Naive thymus-derived CD8-positive, alpha-beta T cell (primary cell): ENCODE results near the gene MRPL10. TPM values are rescaled to one million over a fixed set of nuclear protein-coding genes. Genes with fewer than 3 reads are reported as not detected.

Experiments
- ATAC-seq, 2 donors: fragments of 150-1000 bp; cut with Tn5 transposase in 1 of 2; sonication (Bioruptor Pico), chemical (Tn5 transposase) in 1 of 2; 1 replicate in 1 of 2; 2 replicates in 1 of 2; pipeline ENCODE4 v1.10.0; 2021; ENCODE audit warnings: mild to moderate bottlenecking in 2 of 2, moderate library complexity in 2 of 2
- POLR2A ChIA-PET: fragments of 350-600 bp; sonication (Branson Sonifier 250); formaldehyde crosslinking; loops from one replicate; lab custom pipeline; 2021; ENCODE audit warnings: antibody characterized with exemption; lab: Charles Lee
- DNase-seq, 10 donors: peaks; one replicate each; pipeline versions ENCODE4 v3.0.0 to v3.0.0-alpha.2; 2020 to 2022
- H3K27ac Mint-ChIP-seq, 10 donors: one replicate each; pipeline ENCODE4 v1.8.0; 2020 to 2022; ENCODE audit warnings: mild to moderate bottlenecking in 10 of 10, mixed read lengths in 10 of 10, moderate library complexity in 4 of 10, inconsistent platforms in 1 of 10
- H3K27me3 Mint-ChIP-seq, 5 donors: one replicate each; pipeline ENCODE4 v1.8.0; 2021 to 2022; ENCODE audit warnings: mixed read lengths in 5 of 5
- H3K36me3 Mint-ChIP-seq, 3 donors: one replicate each; pipeline ENCODE4 v1.8.0; 2020 to 2022; ENCODE audit warnings: mixed read lengths in 3 of 3, mild to moderate bottlenecking in 2 of 3, inconsistent platforms in 1 of 3
- H3K4me1 Mint-ChIP-seq, 4 donors: one replicate each; pipeline ENCODE4 v1.8.0; 2021 to 2022; ENCODE audit warnings: mixed read lengths in 4 of 4
- H3K4me3 Mint-ChIP-seq, 10 donors: one replicate each; pipeline ENCODE4 v1.8.0; 2020 to 2022; ENCODE audit warnings: mild to moderate bottlenecking in 10 of 10, mixed read lengths in 10 of 10, moderate library complexity in 6 of 10, inconsistent platforms in 1 of 10
- H3K9me3 Mint-ChIP-seq, 9 donors: one replicate each; pipeline ENCODE4 v1.8.0; 2020 to 2022; ENCODE audit warnings: mixed read lengths in 9 of 9, mild to moderate bottlenecking in 3 of 9, inconsistent platforms in 1 of 9, moderate library complexity in 1 of 9
- polyA plus RNA-seq, 3 donors: library from polyadenylated mRNA; unstranded; fragments of 300-500 nt; fragmentation: Illumina TruSeq; gene quantifications; one replicate each; pipeline ENCODE4 v1.2.3, GENCODE V29; 2021
- total RNA-seq, 8 experiments: library from RNA in 2 of 8; stranded (reverse) in 2 of 8; gene quantifications; one replicate each; pipeline ENCODE4 v1.2.3 and lab custom pipeline; 2021 to 2026

Gene MRPL10
- total and polyA plus RNA-seq, 5 experiments from 2014 or later: 38.2 to 68.5 (median 38.3) TPM

DNA sequence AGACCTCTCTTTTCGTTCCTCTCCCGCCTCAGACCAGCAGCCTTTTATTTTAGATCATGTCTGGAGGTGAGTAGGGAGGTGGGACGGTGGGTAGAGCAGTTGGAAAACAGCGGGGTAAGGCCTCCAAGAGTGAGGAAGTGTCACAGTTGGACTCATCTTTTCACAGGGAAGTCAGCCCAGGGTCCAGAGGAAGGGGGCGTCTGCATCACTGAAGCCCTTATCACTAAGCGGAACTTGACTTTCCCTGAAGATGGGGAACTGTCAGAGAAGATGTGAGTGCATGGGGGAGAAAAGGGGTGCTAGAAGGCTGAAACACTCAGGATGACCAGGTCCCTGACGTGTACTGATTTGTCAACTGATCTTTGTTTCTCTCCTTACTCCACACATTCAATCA is 590 bp upstream of the MRPL10 start:
- Mint-ChIP-seq H3K4me1 (peaks cover 23 to 64% (median 54%) of the 10 kb centered on the region in 4 donors), H3K27me3 (no peaks in the 10 kb centered on the region), H3K27ac (peak overlapping the region; percentile 93 to 100 (median 96)), H3K36me3 (peaks cover 0 to 22% (median 0%) of the 10 kb centered on the region in 3 donors), H3K9me3 (no peaks in the 10 kb centered on the region), H3K4me3 (peak overlapping the region; percentile 92 to 99 (median 98))
- ATAC-seq (peak in 1 of 2 donors; percentile 6), DNase-seq (no peak)
- POLR2A ChIA-PET: interaction anchor here (0.6 to 3.3 kb wide), 15 partner anchors 8 to 546 kb away, joined by 3 to 37 read pairs (median 4); partner anchors contain the start of genes CDK5RAP3, KPNB1, OSBPL7 and PNPO

DNA sequence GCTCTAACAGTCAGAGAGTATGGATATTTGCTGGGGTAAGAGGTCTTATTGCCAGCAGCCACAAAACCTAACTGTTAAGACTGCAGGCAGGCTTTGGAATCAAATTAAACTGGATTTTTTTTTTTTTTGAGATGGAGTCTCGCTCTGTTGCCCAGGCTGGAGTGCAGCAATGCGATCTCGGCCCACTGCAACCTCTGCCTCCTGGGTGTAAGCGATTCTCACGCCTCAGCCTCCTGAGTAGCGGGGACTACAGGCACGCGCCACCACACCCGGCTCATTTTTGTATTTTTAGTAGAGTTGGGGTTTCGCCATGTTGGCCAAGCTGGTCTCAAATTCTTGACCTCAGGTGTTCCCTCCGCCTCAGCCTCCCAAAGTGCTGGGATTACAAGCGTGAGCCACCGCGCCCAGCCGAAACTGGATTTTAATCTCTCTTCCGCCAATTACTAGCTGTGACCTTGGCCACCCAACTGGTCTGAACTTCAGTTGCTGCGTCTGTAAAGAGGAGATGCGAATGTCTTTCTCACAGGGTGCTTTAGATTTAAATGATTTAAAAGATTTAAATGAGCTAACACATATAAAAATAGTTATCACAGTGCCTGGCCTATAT is 842 bp downstream of the MRPL10 start:
- ATAC-seq: no peak
- H3K9me3 Mint-ChIP-seq: no peaks in the 10 kb centered on the region
- peaks cover 23 to 58% (median 52%) of the 10 kb centered on the region in 4 donors for H3K4me1 Mint-ChIP-seq
- no peak for DNase-seq
- POLR2A ChIA-PET: interaction anchor here (1.1 to 3.3 kb wide), 8 partner anchors 9 to 277 kb away, joined by 3 to 37 read pairs (median 4); partner anchors contain the start of genes KPNB1, OSBPL7, SCRN2 and SNX11
- H3K36me3 Mint-ChIP-seq: peaks cover 0 to 36% (median 5%) of the 10 kb centered on the region in 3 donors
- H3K27me3 Mint-ChIP-seq: no peaks in the 10 kb centered on the region
- H3K4me3 Mint-ChIP-seq: peak overlapping the region; percentile 92 to 99 (median 98)
- peak overlapping the region; percentile 93 to 100 (median 96) for H3K27ac Mint-ChIP-seq

DNA sequence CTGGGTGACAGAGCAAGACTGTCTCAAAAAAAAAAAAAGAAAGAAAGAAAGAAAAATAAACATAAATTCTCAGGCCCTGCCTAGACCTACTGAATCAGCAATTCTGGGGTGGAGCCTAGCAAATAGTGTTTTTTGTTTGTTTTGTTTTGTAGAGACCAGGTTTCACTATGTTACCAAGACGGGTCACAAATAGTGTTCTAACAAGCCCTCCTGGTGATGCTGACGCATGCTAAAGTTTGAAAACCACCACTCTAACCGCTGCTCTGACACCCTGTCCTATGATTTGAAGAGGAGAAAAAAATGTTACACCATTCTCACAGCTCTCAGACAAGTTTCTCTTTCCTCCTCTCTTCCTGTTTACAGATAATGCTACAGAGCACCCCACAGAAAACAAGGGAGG is 1.5 kb downstream of the MRPL10 start:
- peak overlapping the region; percentile 30 to 99 (median 92) for H3K4me3 Mint-ChIP-seq
- ATAC-seq (peak; percentile 8 to 11), DNase-seq (peak in 4 of 10 donors; percentile 31 to 61 (median 34))
- POLR2A ChIA-PET: interaction anchor here (3.3 kb wide), 1 partner anchor 8 kb away, joined by 30 read pairs; the partner anchor contains the start of gene OSBPL7
- peaks cover 21 to 53% (median 46%) of the 10 kb centered on the region in 4 donors for H3K4me1 Mint-ChIP-seq
- H3K27me3 Mint-ChIP-seq: no peaks in the 10 kb centered on the region
- no peaks in the 10 kb centered on the region for H3K9me3 Mint-ChIP-seq
- H3K27ac Mint-ChIP-seq: peak overlapping the region in 9 of 10 donors; percentile 57 to 100 (median 89)
- peaks cover 0 to 41% (median 7%) of the 10 kb centered on the region in 3 donors for H3K36me3 Mint-ChIP-seq

DNA sequence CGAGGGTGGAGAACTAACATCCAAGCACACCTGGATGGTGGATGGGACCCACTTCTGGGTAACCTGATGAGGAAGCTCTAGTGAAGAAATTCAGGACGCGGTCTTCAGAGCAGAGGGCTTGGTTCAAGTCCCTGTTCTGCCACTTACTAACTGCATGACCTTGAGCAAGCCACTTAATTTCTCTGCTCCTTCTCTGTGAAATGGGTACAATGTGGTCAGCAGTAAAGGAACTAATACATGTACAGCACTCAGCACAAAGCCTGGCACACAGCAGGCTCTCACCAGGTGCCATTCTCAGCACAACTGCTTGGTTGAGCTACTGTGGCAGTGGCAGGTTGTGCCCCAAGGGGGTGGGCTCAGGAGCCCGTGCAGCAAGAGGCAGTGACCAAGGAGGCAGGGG is 7.8 kb downstream of the MRPL10 start:
- peaks cover 9 to 33% (median 30%) of the 10 kb centered on the region in 4 donors for H3K4me1 Mint-ChIP-seq
- H3K9me3 Mint-ChIP-seq: no peaks in the 10 kb centered on the region
- H3K36me3 Mint-ChIP-seq: peaks cover 0 to 53% (median 15%) of the 10 kb centered on the region in 3 donors
- POLR2A ChIA-PET: no interaction called here
- H3K4me3 Mint-ChIP-seq: no peak overlapping the region
- DNase-seq (no peak), ATAC-seq (no peak)
- no peaks in the 10 kb centered on the region for H3K27me3 Mint-ChIP-seq
- H3K27ac Mint-ChIP-seq: peak overlapping the region in 1 of 10 donors; percentile 36

DNA sequence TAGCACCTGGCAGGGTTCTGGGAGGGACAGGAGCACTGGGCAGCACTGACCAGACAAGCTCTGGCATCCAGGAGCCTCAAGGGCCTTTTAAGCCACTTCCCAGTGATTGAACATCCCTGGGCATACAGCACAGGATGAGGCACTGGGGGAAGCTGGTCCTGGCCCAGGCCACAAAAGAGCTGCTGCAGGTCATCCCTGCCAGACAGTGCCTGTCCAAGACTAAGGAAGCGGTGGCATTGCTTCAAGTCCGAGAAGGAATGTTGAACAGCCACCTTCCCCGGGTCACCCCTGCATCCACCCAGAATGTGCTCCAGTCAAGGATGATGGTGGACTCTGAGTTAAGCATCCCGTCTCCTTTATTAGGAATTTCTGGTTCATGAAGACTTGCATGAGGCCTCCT is 8.6 kb downstream of the MRPL10 start:
- H3K27me3 Mint-ChIP-seq: no peaks in the 10 kb centered on the region
- POLR2A ChIA-PET: interaction anchor here (1.2 to 2.6 kb wide), 3 partner anchors 8 to 18 kb away, joined by 3 to 30 read pairs (median 10); partner anchors contain the start of genes LRRC46, MRPL10 and SCRN2
- peaks cover 0 to 50% (median 16%) of the 10 kb centered on the region in 3 donors for H3K36me3 Mint-ChIP-seq
- H3K4me1 Mint-ChIP-seq: peaks cover 10 to 30% (median 26%) of the 10 kb centered on the region in 4 donors
- H3K9me3 Mint-ChIP-seq: no peaks in the 10 kb centered on the region
- H3K27ac Mint-ChIP-seq: peak overlapping the region in 4 of 10 donors; percentile 27 to 96 (median 83)
- DNase-seq (no peak), ATAC-seq (no peak)
- peak overlapping the region in 4 of 10 donors; percentile 19 to 42 (median 31) for H3K4me3 Mint-ChIP-seq

DNA sequence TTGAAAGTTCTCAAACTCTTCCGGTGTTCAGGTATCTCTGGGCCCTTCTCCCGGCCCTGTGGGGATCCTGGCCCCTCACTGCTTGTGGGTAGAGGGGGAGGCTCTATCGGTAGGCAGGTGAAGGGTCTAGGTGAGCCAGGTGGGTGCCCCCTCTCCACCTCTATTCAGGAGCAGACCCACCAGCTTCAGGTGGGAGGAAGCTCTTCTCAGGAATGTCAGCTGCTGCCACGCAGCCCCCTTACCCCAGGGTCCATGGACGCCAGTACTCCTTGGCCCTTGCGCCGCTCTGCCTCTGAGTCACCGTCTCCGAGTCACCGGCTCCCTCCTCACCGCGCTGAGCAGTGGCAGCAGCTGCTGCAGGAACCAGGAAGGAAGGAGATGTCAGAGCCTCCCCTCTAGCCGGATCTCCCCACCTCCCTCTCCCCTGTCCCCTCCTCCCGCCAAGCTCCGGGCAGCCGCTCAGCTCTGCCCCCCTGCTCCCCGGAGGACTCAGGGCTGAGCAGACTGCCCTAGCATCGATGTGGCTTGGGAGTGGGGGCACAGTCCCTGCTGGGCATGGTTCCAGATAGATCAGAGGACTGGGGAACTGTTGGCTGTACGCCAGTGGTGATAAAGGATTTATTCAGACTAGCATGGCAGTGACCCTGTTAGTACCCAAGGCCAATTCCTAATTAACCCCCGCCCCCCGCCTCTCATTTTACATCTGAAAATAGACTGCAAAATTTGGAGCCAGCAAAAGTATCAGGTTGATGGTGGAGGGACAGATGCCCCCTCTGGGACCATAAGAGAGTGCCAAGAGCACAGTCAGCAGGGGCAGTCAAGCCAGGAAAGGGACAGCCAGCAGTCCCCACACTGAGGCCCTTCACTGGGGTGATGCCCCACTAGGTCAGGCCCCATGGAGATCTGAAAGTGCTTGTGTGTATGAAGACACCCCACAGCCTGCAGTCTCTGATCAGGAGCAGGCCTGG is 9.6 kb downstream of the MRPL10 start, which contains the start of gene OSBPL7:
OSBPL7 (minus strand) TSS at position 371 of the 968 bp plus-strand sequence. CDS start 1,516 bp downstream, outside the sequence.
- Mint-ChIP-seq H3K36me3 (peaks cover 0 to 50% (median 19%) of the 10 kb centered on the region in 3 donors), H3K27me3 (no peaks in the 10 kb centered on the region), H3K9me3 (no peaks in the 10 kb centered on the region), H3K4me1 (peaks cover 12 to 30% (median 26%) of the 10 kb centered on the region in 4 donors), H3K4me3 (peak within 1 kb of the TSS; percentile 92 to 99 (median 98)), H3K27ac (peak within 1 kb of the TSS; percentile 88 to 96 (median 94))
- POLR2A ChIA-PET: interaction anchor here (0.6 to 2.6 kb wide), 7 partner anchors 7 to 149 kb away, joined by 3 to 30 read pairs (median 4); partner anchors contain the start of genes LRRC46, MRPL10, SCRN2 and SP2
- ATAC-seq (peak; percentile 98 to 99), DNase-seq (peak; percentile 50 to 84 (median 66))

DNA sequence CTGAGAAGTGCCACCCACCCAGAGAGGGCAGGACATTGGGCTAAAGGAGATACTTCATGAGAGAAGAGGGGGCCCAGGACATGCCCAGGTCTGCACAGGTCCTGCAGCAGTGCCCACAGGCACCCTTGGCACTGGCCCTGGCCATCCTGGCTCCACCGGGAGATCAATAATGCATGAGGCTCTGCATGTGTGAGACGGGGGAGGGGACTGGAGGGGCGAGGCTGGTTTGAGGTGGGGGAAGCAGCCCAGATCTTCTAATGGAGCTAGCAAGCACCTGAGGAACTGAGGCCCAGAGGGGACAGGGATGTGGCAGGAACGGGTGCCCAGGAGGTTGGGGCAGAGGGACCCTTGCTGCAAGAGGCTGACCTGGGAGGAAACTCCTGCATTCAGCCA is 10.3 kb downstream of the MRPL10 start:
- H3K27me3 Mint-ChIP-seq: no peaks in the 10 kb centered on the region
- DNase-seq: no peak
- peak overlapping the region; percentile 92 to 99 (median 98) for H3K4me3 Mint-ChIP-seq
- H3K36me3 Mint-ChIP-seq: peaks cover 0 to 47% (median 14%) of the 10 kb centered on the region in 3 donors
- no peaks in the 10 kb centered on the region for H3K9me3 Mint-ChIP-seq
- H3K4me1 Mint-ChIP-seq: peaks cover 12 to 30% (median 26%) of the 10 kb centered on the region in 4 donors
- H3K27ac Mint-ChIP-seq: peak overlapping the region; percentile 74 to 96 (median 94)
- no peak for ATAC-seq
- POLR2A ChIA-PET: interaction anchor here (0.6 to 2.6 kb wide), 6 partner anchors 8 to 149 kb away, joined by 3 to 30 read pairs (median 6); partner anchors contain the start of genes LRRC46, MRPL10, SCRN2 and SP2

DNA sequence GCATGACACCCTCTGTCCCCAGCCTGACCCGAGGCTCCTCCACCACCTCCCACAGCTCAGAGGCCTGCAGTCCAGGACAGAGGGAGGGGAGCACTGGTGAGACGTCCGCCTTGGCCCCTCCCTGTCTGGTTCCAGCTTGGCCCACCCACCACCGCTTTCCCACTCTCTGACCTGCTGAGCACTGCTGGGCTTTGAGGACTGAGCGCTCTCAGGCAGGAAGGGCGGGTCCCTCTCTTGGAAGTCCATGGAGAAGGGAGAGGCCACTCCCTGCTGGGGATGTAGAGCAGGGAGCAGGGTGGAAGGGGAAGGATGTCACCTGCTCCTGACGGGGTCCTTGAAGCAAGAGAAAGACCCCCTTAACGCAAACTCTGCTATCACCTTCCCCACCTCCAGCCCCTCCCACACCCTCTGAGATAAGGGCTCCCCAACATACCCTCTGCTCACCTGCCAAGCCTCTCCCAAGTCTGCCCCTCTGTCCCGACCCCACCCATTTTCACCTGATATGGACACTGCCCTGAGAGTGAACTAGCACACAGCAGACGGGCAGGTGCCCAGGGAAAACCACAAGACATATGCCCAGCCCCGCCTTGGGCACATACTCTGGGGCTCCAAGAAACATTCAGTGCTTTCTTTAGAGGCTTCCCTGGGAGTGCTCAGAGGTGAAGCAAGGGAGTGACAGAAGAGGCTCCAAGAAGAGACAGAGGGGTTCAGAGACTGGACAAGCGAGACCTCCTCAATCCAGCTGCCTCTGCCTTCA is 11.1 kb downstream of the MRPL10 start:
- peak overlapping the region in 9 of 10 donors; percentile 74 to 96 (median 94) for H3K27ac Mint-ChIP-seq
- peaks cover 12 to 30% (median 26%) of the 10 kb centered on the region in 4 donors for H3K4me1 Mint-ChIP-seq
- H3K4me3 Mint-ChIP-seq: peak overlapping the region; percentile 92 to 99 (median 98)
- no peak for DNase-seq
- peaks cover 0 to 47% (median 12%) of the 10 kb centered on the region in 3 donors for H3K36me3 Mint-ChIP-seq
- H3K9me3 Mint-ChIP-seq: no peaks in the 10 kb centered on the region
- ATAC-seq: no peak
- H3K27me3 Mint-ChIP-seq: no peaks in the 10 kb centered on the region
- POLR2A ChIA-PET: interaction anchor here (2.6 kb wide), 1 partner anchor 11 kb away, joined by 30 read pairs; the partner anchor contains the start of genes LRRC46 and MRPL10

DNA sequence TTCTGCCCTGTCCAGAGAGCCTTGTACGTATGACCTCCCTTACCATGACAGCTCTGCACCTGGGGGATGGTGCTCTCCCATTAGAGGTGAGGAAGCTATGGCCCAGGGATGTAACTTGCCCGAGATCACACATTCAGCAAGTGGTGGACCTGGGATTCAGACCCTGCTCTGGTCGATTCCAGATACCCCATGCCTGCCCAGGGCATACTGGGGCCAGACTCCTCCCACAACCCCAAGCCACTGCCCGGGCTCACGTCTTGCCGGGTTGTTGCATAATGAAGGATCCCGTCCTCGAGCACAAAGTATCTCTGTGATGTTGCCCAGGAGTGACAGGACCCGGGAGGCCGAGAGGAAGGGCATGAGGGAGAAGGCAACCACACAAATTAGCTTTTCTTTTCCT is 11.9 kb downstream of the MRPL10 start:
- peaks cover 12 to 30% (median 26%) of the 10 kb centered on the region in 4 donors for H3K4me1 Mint-ChIP-seq
- ATAC-seq (no peak), DNase-seq (no peak)
- peaks cover 0 to 46% (median 14%) of the 10 kb centered on the region in 3 donors for H3K36me3 Mint-ChIP-seq
- H3K9me3 Mint-ChIP-seq: no peaks in the 10 kb centered on the region
- H3K27ac Mint-ChIP-seq: peak overlapping the region in 1 of 10 donors; percentile 43
- H3K4me3 Mint-ChIP-seq: peak overlapping the region in 3 of 10 donors; percentile 22 to 41 (median 24)
- H3K27me3 Mint-ChIP-seq: no peaks in the 10 kb centered on the region
- POLR2A ChIA-PET: no interaction called here

DNA sequence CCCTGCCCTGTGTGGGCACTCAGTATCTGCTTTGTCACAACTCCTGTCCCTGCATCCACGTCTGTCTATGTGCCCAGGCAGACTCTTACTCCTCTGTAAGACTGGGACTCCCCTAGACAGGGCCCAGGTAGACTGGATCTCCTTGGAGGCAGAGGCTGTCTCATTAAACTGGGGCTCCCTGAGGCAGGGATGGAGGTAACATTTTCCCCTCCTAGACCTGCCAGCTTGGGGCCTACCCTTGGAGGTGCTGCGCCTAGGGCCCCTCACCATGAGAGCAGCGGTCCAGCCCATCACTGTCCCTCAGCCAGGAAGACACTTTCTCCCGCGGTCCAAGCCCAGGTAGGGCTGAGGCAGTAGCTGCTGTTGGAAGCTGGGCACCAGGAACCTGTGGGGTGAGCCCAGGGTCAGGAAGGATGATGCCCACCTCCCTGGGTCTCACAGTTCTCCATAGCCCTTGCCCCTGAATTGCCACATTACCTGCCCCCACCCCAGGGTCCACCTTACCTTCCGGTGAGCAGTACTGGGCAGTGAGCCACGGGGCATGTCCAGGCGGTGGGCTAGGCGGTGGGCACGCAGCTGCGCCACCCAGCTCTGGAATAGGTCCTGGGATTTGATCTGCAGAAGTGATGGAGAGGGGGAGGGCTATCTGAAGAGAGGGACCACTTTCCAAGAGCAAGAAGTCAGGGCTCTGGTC is 13.2 kb downstream of the MRPL10 start:
- Mint-ChIP-seq H3K9me3 (no peaks in the 10 kb centered on the region), H3K27me3 (no peaks in the 10 kb centered on the region), H3K36me3 (peaks cover 0 to 38% (median 7%) of the 10 kb centered on the region in 3 donors), H3K4me3 (peak overlapping the region in 1 of 10 donors; percentile 6), H3K4me1 (peaks cover 12 to 30% (median 26%) of the 10 kb centered on the region in 4 donors), H3K27ac (peak overlapping the region in 2 of 10 donors; percentile 7 to 70)
- ATAC-seq (no peak), DNase-seq (peak in 1 of 10 donors; percentile 49)
- POLR2A ChIA-PET: interaction anchor here (1.0 kb wide), 1 partner anchor 77 kb away, joined by 3 read pairs; no protein-coding TSS in a partner anchor
